HepG2 (cell line): Measurements from ENCODE around the gene ZNF770. TPM values are rescaled to one million over a fixed set of nuclear protein-coding genes. Genes with fewer than 3 reads are reported as not detected.

Experiments
- HOXA7 ChIP-seq: sonication (generic); formaldehyde crosslinking; IDR thresholded peaks from 2 replicates; pipeline ENCODE4 v1.8.1; 2022; ENCODE audit warnings: mild to moderate bottlenecking, missing genetic modification reagents, moderate library complexity
- KDM6A ChIP-seq: IDR thresholded peaks from 2 replicates; pipeline ENCODE4 v1.6.1; 2016; ENCODE audit warnings: low read depth
- KLF13 ChIP-seq: sonication (generic); formaldehyde crosslinking; IDR thresholded peaks from 2 replicates; pipeline ENCODE4 v1.4.0; 2020; ENCODE audit warnings: mild to moderate bottlenecking, missing genetic modification reagents
- PCBP2 ChIP-seq: fragments of 200-400 bp; formaldehyde crosslinking; optimal IDR thresholded peaks from 2 replicates; pipeline ENCODE3; 2018; ENCODE audit warnings: low read length, low read depth; ENCODE audit not compliant: poor library complexity, severe bottlenecking
- PHF5A ChIP-seq: IDR thresholded peaks from one replicate; pipeline ENCODE4 v1.6.1; 2018; ENCODE audit warnings: low read depth, missing genetic modification reagents; ENCODE audit not compliant: unreplicated experiment
- RBM22 ChIP-seq: fragments of 200-400 bp; formaldehyde crosslinking; optimal IDR thresholded peaks from 2 replicates; pipeline ENCODE3; 2017; ENCODE audit warnings: mild to moderate bottlenecking, low read length, moderate library complexity
- SPEN ChIP-seq: sonication (generic); formaldehyde crosslinking; IDR thresholded peaks from 2 replicates; pipeline ENCODE4 v1.5.1; 2020; ENCODE audit warnings: low read depth, mild to moderate bottlenecking, missing genetic modification reagents
- U2AF1 ChIP-seq: fragments of 200-400 bp; formaldehyde crosslinking; optimal IDR thresholded peaks from 2 replicates; pipeline ENCODE3; 2017; ENCODE audit warnings: mild to moderate bottlenecking, low read depth, low read length
- ZNF382 ChIP-seq: sonication (generic); formaldehyde crosslinking; IDR thresholded peaks from 2 replicates; pipeline ENCODE4 v1.5.0; 2020; ENCODE audit warnings: missing genetic modification reagents, mild to moderate bottlenecking, borderline replicate concordance
- polyA plus RNA-seq, 8 experiments: library from polyadenylated mRNA; depleted of rRNA in 3 of 8; stranded (reverse) in 7 of 8; unstranded in 1 of 8; fragments of >200 nt; fragmentation: Illumina TruSeq in 4 of 8; extraction: Trizol in 4 of 8; gene quantifications; 2 replicates each; pipeline versions ENCODE4 v1.2.1 to v1.2.3, GENCODE V29; 2011 to 2016; ENCODE audit warnings: low read depth in 4 of 8, missing spikeins in 1 of 8, mixed read lengths in 1 of 8; ENCODE audit not compliant: insufficient read depth in 1 of 8
- total RNA-seq, 5 experiments: library from RNA; depleted of rRNA; stranded (reverse); fragments of >200 nt; fragmentation: Illumina TruSeq; extraction: Trizol; gene quantifications; 2 replicates each; pipeline ENCODE4 v1.2.3, GENCODE V29; 2016; ENCODE audit warnings: low read depth in 1 of 5
- TF ChIP-seq, protein P1 (sequence below): sonication (generic); formaldehyde crosslinking; IDR thresholded peaks from 2 replicates; pipeline ENCODE4 v1.5.0; 2020; ENCODE audit warnings: mild to moderate bottlenecking, missing genetic modification reagents, borderline replicate concordance
- TF ChIP-seq, protein P2 (sequence below): sonication (generic); formaldehyde crosslinking; IDR thresholded peaks from 2 replicates; pipeline ENCODE4 v1.4.0; 2020; ENCODE audit warnings: missing genetic modification reagents
- TF ChIP-seq, protein P3 (sequence below): IDR thresholded peaks from 2 replicates; pipeline ENCODE4 v1.4.0; 2020; ENCODE audit warnings: mild to moderate bottlenecking, missing genetic modification reagents
- TF ChIP-seq, protein P4 (sequence below): sonication (generic); formaldehyde crosslinking; IDR thresholded peaks from 2 replicates; pipeline ENCODE4 v1.8.1; 2023; ENCODE audit warnings: mild to moderate bottlenecking, moderate library complexity, missing genetic modification reagents

Gene ZNF770
- total and polyA plus RNA-seq, 2 of the 13 experiments (the other 11 are each of a cell fraction or from before 2014, with no cell fraction given), result 15.5 to 33.1 TPM

DNA sequence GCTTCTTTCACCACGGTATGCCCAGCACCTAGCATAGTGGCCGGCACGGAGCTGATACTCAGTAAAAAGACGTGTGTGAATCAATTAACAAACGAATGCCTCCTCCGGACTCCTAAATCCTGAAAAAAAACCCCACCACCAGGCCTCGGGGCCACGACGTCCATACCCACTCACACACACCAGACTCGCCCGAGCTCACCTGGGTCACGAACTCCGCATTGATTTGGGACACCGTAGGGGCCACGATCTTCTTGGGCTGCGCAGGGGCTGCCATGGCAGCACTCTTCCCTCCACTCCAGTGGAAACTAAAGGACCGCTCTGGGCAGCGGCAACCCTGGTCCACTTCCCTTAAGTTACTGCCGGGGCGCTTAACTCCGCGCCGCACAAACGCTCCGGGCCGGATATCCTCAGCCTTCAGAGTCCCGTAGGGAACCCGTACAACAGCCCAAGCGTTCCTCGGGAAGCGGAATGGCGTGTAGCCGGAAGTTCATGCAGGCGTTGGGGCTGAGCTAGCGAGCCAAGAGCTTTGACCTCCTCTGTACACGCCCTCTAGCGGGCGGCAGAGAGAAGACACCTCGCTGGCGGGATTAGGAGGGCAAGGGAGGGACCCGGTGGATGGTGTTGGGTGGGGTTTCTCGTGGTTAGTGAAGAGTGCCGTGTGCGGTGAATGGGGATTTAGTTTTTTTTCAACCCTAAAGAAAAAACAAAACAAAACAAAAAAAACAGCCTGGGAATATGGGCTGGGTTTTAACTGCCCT is 18.6 kb downstream of the ZNF770 start, which contains the start of gene AQR (continued):
- TF ChIP-seq, protein P1, sequence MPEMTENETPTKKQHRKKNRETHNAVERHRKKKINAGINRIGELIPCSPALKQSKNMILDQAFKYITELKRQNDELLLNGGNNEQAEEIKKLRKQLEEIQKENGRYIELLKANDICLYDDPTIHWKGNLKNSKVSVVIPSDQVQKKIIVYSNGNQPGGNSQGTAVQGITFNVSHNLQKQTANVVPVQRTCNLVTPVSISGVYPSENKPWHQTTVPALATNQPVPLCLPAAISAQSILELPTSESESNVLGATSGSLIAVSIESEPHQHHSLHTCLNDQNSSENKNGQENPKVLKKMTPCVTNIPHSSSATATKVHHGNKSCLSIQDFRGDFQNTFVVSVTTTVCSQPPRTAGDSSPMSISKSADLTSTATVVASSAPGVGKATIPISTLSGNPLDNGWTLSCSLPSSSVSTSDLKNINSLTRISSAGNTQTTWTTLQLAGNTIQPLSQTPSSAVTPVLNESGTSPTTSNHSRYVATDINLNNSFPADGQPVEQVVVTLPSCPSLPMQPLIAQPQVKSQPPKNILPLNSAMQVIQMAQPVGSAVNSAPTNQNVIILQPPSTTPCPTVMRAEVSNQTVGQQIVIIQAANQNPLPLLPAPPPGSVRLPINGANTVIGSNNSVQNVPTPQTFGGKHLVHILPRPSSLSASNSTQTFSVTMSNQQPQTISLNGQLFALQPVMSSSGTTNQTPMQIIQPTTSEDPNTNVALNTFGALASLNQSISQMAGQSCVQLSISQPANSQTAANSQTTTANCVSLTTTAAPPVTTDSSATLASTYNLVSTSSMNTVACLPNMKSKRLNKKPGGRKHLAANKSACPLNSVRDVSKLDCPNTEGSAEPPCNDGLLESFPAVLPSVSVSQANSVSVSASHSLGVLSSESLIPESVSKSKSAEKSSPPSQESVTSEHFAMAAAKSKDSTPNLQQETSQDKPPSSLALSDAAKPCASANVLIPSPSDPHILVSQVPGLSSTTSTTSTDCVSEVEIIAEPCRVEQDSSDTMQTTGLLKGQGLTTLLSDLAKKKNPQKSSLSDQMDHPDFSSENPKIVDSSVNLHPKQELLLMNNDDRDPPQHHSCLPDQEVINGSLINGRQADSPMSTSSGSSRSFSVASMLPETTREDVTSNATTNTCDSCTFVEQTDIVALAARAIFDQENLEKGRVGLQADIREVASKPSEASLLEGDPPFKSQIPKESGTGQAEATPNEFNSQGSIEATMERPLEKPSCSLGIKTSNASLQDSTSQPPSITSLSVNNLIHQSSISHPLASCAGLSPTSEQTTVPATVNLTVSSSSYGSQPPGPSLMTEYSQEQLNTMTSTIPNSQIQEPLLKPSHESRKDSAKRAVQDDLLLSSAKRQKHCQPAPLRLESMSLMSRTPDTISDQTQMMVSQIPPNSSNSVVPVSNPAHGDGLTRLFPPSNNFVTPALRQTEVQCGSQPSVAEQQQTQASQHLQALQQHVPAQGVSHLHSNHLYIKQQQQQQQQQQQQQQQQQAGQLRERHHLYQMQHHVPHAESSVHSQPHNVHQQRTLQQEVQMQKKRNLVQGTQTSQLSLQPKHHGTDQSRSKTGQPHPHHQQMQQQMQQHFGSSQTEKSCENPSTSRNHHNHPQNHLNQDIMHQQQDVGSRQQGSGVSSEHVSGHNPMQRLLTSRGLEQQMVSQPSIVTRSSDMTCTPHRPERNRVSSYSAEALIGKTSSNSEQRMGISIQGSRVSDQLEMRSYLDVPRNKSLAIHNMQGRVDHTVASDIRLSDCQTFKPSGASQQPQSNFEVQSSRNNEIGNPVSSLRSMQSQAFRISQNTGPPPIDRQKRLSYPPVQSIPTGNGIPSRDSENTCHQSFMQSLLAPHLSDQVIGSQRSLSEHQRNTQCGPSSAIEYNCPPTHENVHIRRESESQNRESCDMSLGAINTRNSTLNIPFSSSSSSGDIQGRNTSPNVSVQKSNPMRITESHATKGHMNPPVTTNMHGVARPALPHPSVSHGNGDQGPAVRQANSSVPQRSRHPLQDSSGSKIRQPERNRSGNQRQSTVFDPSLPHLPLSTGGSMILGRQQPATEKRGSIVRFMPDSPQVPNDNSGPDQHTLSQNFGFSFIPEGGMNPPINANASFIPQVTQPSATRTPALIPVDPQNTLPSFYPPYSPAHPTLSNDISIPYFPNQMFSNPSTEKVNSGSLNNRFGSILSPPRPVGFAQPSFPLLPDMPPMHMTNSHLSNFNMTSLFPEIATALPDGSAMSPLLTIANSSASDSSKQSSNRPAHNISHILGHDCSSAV (CRISPR knock-in tag), result no peak
- TF ChIP-seq PCBP2, result no peak
- no peak for TF ChIP-seq KDM6A (CRISPR knock-in tag)
- TF ChIP-seq, protein P2, sequence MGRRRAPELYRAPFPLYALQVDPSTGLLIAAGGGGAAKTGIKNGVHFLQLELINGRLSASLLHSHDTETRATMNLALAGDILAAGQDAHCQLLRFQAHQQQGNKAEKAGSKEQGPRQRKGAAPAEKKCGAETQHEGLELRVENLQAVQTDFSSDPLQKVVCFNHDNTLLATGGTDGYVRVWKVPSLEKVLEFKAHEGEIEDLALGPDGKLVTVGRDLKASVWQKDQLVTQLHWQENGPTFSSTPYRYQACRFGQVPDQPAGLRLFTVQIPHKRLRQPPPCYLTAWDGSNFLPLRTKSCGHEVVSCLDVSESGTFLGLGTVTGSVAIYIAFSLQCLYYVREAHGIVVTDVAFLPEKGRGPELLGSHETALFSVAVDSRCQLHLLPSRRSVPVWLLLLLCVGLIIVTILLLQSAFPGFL (CRISPR knock-in tag), result no peak
- no peak for TF ChIP-seq HOXA7
- TF ChIP-seq ZNF382, result no peak
- no peak for TF ChIP-seq KLF13 (CRISPR knock-in tag)
- TF ChIP-seq PHF5A (CRISPR knock-in tag), result peak; percentile 46
- TF ChIP-seq SPEN (CRISPR knock-in tag), result peak; percentile 92
- TF ChIP-seq, protein P3, sequence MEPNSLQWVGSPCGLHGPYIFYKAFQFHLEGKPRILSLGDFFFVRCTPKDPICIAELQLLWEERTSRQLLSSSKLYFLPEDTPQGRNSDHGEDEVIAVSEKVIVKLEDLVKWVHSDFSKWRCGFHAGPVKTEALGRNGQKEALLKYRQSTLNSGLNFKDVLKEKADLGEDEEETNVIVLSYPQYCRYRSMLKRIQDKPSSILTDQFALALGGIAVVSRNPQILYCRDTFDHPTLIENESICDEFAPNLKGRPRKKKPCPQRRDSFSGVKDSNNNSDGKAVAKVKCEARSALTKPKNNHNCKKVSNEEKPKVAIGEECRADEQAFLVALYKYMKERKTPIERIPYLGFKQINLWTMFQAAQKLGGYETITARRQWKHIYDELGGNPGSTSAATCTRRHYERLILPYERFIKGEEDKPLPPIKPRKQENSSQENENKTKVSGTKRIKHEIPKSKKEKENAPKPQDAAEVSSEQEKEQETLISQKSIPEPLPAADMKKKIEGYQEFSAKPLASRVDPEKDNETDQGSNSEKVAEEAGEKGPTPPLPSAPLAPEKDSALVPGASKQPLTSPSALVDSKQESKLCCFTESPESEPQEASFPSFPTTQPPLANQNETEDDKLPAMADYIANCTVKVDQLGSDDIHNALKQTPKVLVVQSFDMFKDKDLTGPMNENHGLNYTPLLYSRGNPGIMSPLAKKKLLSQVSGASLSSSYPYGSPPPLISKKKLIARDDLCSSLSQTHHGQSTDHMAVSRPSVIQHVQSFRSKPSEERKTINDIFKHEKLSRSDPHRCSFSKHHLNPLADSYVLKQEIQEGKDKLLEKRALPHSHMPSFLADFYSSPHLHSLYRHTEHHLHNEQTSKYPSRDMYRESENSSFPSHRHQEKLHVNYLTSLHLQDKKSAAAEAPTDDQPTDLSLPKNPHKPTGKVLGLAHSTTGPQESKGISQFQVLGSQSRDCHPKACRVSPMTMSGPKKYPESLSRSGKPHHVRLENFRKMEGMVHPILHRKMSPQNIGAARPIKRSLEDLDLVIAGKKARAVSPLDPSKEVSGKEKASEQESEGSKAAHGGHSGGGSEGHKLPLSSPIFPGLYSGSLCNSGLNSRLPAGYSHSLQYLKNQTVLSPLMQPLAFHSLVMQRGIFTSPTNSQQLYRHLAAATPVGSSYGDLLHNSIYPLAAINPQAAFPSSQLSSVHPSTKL (CRISPR knock-in tag), result peak; percentile 77
- no peak for TF ChIP-seq RBM22
- TF ChIP-seq U2AF1, result peak; percentile 84
- TF ChIP-seq, protein P4, sequence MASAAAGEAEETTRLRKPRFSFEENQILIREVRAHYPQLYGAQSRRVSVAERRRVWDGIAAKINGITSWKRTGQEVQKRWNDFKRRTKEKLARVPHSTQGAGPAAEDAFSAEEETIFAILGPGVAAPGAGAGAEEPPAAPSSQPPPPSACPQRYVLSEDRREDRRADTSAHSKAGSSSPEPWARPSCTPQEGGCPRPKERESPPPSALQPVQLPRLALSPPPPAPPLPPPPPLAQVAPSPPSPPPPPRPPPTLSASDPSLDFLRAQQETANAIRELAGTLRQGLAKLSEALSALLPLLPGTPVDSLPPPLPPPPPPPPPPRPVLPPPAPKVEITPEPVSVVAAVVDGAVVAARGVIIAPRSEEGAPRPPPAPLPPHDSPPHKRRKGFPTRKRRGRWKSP (CRISPR knock-in tag), result peak; percentile 29; the same call in 1 of the 2 replicates
